ENCODE results near the gene ASPSCR1. TPM values are rescaled to one million over a fixed set of nuclear protein-coding genes. Genes with fewer than 3 reads are reported as not detected.
A peak's percentile ranks its signal among the peaks of the same experiment; 100 is the strongest.

The ASPSCR1 gene
- total and polyA plus RNA-seq, 2 of the 4 experiments (the other 2 are of a cell fraction), result 7.2 to 17.2 TPM

DNA sequence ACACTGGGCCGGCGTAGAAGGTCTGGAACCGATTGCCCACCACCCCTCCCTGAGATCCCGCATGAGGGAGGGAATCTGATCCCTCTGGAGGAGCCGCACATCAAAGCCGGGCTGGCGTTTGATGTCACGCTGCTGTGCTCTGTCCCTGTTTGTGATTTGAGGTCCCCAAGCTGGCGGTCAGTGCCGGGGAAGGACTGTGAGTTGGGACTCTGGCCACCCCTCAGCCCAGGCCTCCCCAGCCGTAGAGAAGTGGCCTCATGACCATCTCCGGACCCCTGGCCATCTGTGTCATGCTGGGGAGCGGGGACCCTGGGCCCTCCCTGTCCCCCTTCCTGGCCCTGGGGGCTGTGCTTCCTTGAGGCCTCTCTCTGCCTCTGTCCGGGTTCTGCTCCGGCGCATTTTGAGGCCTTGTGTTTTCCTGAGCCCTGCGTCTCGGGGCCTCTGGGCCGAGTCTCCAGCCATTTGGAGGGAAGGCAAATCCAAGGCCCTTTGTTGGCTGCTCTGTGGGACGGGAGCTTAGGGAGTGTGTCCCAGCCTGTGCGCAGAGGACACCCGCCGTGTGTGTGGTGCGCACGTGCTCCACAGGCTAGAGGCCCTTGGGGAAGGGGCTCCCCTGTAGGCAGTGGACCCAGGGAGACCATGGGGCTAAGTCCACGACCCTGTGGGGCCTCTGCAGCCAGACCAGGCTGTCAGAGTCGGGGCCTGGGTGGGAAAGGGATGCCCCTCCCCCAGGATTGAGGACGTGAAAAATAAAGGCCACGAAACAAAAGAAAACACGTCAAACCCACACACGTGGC, 15.1 kb downstream of the ASPSCR1 start:
- no peak overlapping the region for H3K23ac ChIP-seq (ENCODE audit: low read depth, low read length)
- no TSS peak for BruUV-seq (replicated peaks)
- no peak overlapping the region for H4K8ac ChIP-seq (ENCODE audit: low read depth in 2 of 2, low read length in 2 of 2)
- H3K9me3 ChIP-seq (ENCODE audit: control insufficient read depth, insufficient read depth, low read length), result no peaks in the 10 kb centered on the region
- H3K9ac ChIP-seq (ENCODE audit: low read depth, low read length), result no peak overlapping the region
- no peak overlapping the region for H2BK120ac ChIP-seq (ENCODE audit: low read depth, low read length)
- peaks cover 6% of the 10 kb centered on the region for H4K20me1 ChIP-seq (ENCODE audit: insufficient read depth, low read length)
- no peak overlapping the region for H3K4me3 ChIP-seq (ENCODE audit: insufficient read depth, low read depth, low read length)
- H3K27ac ChIP-seq (ENCODE audit: insufficient read depth, low read length), result no peak overlapping the region
- WGBS, 2 experiments (ENCODE audit: extremely low coverage in 2 of 2, insufficient read length in 1 of 2), result 91% methylated on average over 8 of the region's 31 CpGs; no CpG with 5 or more reads in 1 of the 2 experiments
- H2BK5ac ChIP-seq (ENCODE audit: low read depth, low read length, poor library complexity, severe bottlenecking), result no peak overlapping the region
- peaks cover 13% of the 10 kb centered on the region for H3K36me3 ChIP-seq (ENCODE audit: control insufficient read depth, insufficient read depth, low read length)
- in situ Hi-C loops (cut with MboI; ENCODE audit: low sequenced_read_pairs), result no loop called here
- POLR2A ChIA-PET (ENCODE audit: unreplicated experiment), result no interaction called here
- CTCF ChIA-PET, result interaction anchor here (1.2 kb wide), 1 partner anchor 33 kb away, joined by 3 read pairs; no protein-coding TSS in a partner anchor
- no peaks in the 10 kb centered on the region for H3K27me3 ChIP-seq (ENCODE audit: control insufficient read depth, insufficient read depth, low read length)
- H2AK5ac ChIP-seq (ENCODE audit: low read depth, low read length), result no peak overlapping the region
- H3K56ac ChIP-seq (ENCODE audit: extremely low read depth, insufficient read depth, low read length), result no peak overlapping the region
- H3K9me1 ChIP-seq (ENCODE audit: insufficient read depth, low read length), result no peaks in the 10 kb centered on the region
- TF ChIP-seq, protein P1, sequence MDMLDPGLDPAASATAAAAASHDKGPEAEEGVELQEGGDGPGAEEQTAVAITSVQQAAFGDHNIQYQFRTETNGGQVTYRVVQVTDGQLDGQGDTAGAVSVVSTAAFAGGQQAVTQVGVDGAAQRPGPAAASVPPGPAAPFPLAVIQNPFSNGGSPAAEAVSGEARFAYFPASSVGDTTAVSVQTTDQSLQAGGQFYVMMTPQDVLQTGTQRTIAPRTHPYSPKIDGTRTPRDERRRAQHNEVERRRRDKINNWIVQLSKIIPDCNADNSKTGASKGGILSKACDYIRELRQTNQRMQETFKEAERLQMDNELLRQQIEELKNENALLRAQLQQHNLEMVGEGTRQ (IDR thresholded peaks at IDR 0.05; ENCODE audit: low read depth, low read length), result no peak
- TF ChIP-seq RCOR1 (IDR thresholded peaks at IDR 0.05; ENCODE audit: insufficient replicate concordance, low read length) (no peak), FOS (IDR thresholded peaks at IDR 0.05; ENCODE audit: low read depth, low read length) (no peak), POLR2A (IDR thresholded peaks at IDR 0.05; ENCODE audit: low read depth, low read length) (no peak), CHD1 (IDR thresholded peaks at IDR 0.05; ENCODE audit: low read depth, low read length) (no peak), RFX5 (IDR thresholded peaks at IDR 0.05; ENCODE audit: low read depth, low read length) (no peak), RAD21 (IDR thresholded peaks at IDR 0.05; ENCODE audit: low read length) (no peak), SMC3 (IDR thresholded peaks at IDR 0.05; ENCODE audit: low read depth, low read length) (no peak)
- no peak overlapping the region for H3K18ac ChIP-seq (ENCODE audit: low read depth, low read length)
- H4K91ac ChIP-seq (ENCODE audit: insufficient read depth, low read depth, low read length), result no peak overlapping the region
- H3K14ac ChIP-seq (replicated peaks; ENCODE audit: low read depth, low read length), result no peak overlapping the region
- no peak overlapping the region for H2BK15ac ChIP-seq (ENCODE audit: low read depth, low read length)
- H3K4ac ChIP-seq (ENCODE audit: low read depth, low read length), result no peak overlapping the region
- DNase-seq (no peak), ATAC-seq (ENCODE audit: low read depth) (no peak)
- peak overlapping the region; percentile 8 for H2AFZ ChIP-seq (replicated peaks; ENCODE audit: low read length, poor library complexity)
- H3K79me1 ChIP-seq (ENCODE audit: low read depth in 1 of 2, low read length in 2 of 2), result peaks cover 9 to 27% of the 10 kb centered on the region in 2 experiments; a peak in 3 of 4 replicates
- H4K5ac ChIP-seq (ENCODE audit: low read depth, low read length), result no peak overlapping the region
- dilution Hi-C loops (cut with HindIII; ENCODE audit: low sequenced_read_pairs, unreplicated experiment), result no loop called here
- peaks cover 13% of the 10 kb centered on the region for H3K4me1 ChIP-seq (ENCODE audit: control insufficient read depth, insufficient read depth, low read length)
- no peak overlapping the region for H3K4me2 ChIP-seq (ENCODE audit: low read depth, low read length)
- H2BK20ac ChIP-seq (ENCODE audit: low read depth, low read length), result no peak overlapping the region
- intact Hi-C loops (cut with micrococcal nuclease), result no loop called here
- peak overlapping the region; percentile 75 for H2AK9ac ChIP-seq (replicated peaks; ENCODE audit: low read depth, low read length, poor library complexity)
